Ishikawa (cell line): ENCODE measurements around the gene CHURC1.

Experiments
- CEBPB ChIP-seq: IDR thresholded peaks from 2 replicates; pipeline ENCODE4 v1.6.1; 2012
- CREB1 ChIP-seq: IDR thresholded peaks from 2 replicates; pipeline ENCODE4 v1.6.1; 2012; ENCODE audit warnings: low read depth
- EGR1 ChIP-seq: IDR thresholded peaks from 2 replicates; pipeline ENCODE4 v1.6.1; 2012
- FOXM1 ChIP-seq: IDR thresholded peaks from 2 replicates; pipeline ENCODE4 v1.6.1; 2012; ENCODE audit warnings: low read depth, borderline replicate concordance
- NFIC ChIP-seq: IDR thresholded peaks from 2 replicates; pipeline ENCODE4 v1.6.1; 2012
- RAD21 ChIP-seq: IDR thresholded peaks from 2 replicates; pipeline ENCODE4 v1.6.1; 2012; ENCODE audit warnings: low read depth
- TAF1 ChIP-seq: IDR thresholded peaks from 2 replicates; pipeline ENCODE4 v1.6.1; 2012; ENCODE audit warnings: low read depth, mild to moderate bottlenecking
- TCF12 ChIP-seq: IDR thresholded peaks from 2 replicates; pipeline ENCODE4 v1.6.1; 2012; ENCODE audit warnings: low read depth
- TEAD4 ChIP-seq: IDR thresholded peaks from 2 replicates; pipeline ENCODE4 v1.6.1; 2012
- USF1 ChIP-seq: IDR thresholded peaks from 2 replicates; pipeline ENCODE4 v1.6.1; 2012
- YY1 ChIP-seq: IDR thresholded peaks from 2 replicates; pipeline ENCODE4 v1.6.1; 2012; ENCODE audit warnings: low read depth
- ZBTB7A ChIP-seq: IDR thresholded peaks from 2 replicates; pipeline ENCODE4 v1.6.1; 2012; ENCODE audit warnings: low read depth
- TF ChIP-seq, protein P1 (sequence below): IDR thresholded peaks from 2 replicates; pipeline ENCODE4 v1.6.1; 2012
- TF ChIP-seq, protein P2 (sequence below): IDR thresholded peaks from 2 replicates; pipeline ENCODE4 v1.6.1; 2012; ENCODE audit warnings: low read depth, mild to moderate bottlenecking

Gene CHURC1

DNA sequence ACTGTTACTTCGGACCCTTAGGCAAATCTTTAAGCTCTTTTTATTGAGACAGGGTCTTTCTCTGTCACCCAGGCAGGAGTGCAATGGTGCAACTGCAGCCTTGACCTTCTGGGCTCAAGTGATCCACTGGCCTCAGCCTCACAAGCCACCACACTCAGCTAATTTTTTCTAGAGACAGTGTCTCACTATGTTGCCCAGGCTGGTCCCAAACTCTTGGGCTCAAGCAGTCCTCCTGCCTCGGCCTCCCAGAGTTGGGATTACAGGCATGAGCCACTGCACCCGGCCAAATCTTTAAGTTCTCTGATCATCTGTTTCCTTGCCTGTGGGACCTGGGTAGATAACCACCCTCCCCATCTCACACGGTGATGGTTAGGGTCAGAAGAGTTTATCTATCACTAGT is 30.6 kb downstream of the CHURC1 start:
- TF ChIP-seq TAF1 (no peak), ZBTB7A (no peak), YY1 (no peak), CEBPB (no peak), TEAD4 (no peak), USF1 (no peak), CREB1 (no peak), EGR1 (no peak), TCF12 (no peak), NFIC (no peak)
- TF ChIP-seq, protein P1, sequence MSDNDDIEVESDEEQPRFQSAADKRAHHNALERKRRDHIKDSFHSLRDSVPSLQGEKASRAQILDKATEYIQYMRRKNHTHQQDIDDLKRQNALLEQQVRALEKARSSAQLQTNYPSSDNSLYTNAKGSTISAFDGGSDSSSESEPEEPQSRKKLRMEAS, result no peak
- TF ChIP-seq, protein P2, sequence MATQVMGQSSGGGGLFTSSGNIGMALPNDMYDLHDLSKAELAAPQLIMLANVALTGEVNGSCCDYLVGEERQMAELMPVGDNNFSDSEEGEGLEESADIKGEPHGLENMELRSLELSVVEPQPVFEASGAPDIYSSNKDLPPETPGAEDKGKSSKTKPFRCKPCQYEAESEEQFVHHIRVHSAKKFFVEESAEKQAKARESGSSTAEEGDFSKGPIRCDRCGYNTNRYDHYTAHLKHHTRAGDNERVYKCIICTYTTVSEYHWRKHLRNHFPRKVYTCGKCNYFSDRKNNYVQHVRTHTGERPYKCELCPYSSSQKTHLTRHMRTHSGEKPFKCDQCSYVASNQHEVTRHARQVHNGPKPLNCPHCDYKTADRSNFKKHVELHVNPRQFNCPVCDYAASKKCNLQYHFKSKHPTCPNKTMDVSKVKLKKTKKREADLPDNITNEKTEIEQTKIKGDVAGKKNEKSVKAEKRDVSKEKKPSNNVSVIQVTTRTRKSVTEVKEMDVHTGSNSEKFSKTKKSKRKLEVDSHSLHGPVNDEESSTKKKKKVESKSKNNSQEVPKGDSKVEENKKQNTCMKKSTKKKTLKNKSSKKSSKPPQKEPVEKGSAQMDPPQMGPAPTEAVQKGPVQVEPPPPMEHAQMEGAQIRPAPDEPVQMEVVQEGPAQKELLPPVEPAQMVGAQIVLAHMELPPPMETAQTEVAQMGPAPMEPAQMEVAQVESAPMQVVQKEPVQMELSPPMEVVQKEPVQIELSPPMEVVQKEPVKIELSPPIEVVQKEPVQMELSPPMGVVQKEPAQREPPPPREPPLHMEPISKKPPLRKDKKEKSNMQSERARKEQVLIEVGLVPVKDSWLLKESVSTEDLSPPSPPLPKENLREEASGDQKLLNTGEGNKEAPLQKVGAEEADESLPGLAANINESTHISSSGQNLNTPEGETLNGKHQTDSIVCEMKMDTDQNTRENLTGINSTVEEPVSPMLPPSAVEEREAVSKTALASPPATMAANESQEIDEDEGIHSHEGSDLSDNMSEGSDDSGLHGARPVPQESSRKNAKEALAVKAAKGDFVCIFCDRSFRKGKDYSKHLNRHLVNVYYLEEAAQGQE, result no peak

DNA sequence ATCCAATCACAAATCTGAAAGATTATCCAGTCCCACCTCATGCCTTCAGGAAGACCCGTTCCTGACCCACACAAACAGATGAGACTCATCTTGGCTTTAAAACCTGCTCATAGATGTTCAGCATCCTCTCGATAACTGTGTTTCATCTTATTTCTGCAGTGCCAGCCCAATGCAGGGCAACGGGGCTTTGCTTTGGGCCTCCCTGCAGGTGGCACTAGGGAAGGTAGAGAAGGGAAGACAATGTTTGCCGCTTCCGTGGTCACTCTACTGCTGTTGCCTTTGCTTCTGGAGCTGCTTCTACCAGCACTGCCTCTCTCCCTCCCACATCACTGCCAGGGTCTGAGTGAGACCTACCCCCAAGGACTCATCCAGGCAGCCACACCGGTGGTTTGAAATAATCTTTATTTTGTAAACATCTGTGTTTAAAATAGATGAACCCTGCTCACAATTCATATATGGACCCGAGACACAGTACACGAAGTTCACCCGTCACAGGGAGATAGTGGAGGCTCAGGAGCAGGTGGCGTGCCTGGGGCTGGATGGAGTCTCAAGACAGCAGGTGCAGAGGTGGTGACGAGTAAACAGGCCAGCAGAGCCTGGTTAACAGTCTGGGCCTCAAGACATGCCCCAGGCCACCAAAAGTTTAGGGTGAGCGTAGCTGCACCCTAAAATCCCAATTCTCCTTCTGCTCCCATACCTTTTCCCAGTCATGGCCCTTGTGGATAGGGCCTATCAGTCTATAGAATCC is 31.4 kb downstream of the CHURC1 start:
- TF ChIP-seq, protein P2, result no peak
- TF ChIP-seq CEBPB, result no peak
- no peak for TF ChIP-seq TCF12
- TF ChIP-seq CREB1, result no peak
- TF ChIP-seq ZBTB7A, result no peak
- TF ChIP-seq TEAD4, result no peak
- no peak for TF ChIP-seq FOXM1
- no peak for TF ChIP-seq USF1
- TF ChIP-seq YY1, result no peak
- no peak for TF ChIP-seq RAD21

DNA sequence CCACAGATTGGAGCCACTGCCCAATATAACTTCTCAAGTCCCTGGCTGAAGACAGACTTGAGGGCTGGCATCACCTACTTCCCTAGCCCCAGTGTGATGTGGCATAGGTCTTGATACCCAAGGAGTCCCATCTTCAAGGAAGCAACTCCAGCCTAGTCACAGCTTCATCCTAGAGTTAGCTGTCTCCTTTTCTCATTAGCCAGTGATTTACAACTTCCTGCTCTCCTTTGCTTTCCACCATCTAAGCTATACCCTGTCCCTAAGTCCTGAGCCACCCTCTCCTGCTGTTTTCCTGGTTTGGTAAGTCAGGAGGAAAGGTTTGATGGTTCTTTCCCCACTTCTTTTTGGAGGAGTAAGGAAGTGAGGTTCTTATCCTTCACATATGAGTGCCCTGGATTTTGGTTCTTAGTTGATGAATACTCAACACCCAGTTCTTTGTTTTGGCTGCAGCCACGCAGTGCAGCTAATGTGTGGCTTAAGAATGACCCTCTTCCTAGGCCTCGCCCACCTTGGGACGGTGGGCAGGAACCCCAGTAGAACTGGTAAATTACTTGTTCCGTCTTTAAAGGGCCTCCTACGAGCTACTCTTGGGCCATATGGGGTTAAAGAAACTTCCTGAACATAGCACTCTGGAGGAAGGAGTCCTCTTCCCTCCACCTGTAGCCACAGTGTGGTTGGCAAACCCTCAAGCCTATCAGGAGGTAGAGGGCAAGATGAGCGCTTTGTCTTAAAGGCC is 32.2 kb downstream of the CHURC1 start:
- TF ChIP-seq TEAD4, result no peak
- TF ChIP-seq EGR1, result no peak
- no peak for TF ChIP-seq USF1
- TF ChIP-seq, protein P2, result no peak
- no peak for TF ChIP-seq TAF1
- no peak for TF ChIP-seq FOXM1
- TF ChIP-seq ZBTB7A, result no peak
- no peak for TF ChIP-seq NFIC
- TF ChIP-seq TCF12, result no peak
- no peak for TF ChIP-seq YY1
- TF ChIP-seq, protein P1, result no peak
- no peak for TF ChIP-seq CEBPB
